ENCODE data around the gene FBXO2.
"Not testable (repeated sequence)": the region's sequence is repeated elsewhere in the genome, so short reads cannot be mapped to it uniquely, and the experiment has no call there.

Gene FBXO2

GRCh38 chr1:11617314-11617713 is 36.9 kb downstream of the FBXO2 start:
- no peak overlapping the region for H3K27ac ChIP-seq
- ChIA-PET POLR2A (ENCODE audit: low non-redundant PET) (no interaction called here), CTCF (no interaction called here)
- no peak for DNase-seq (ENCODE audit: low spot score)
- TF ChIP-seq CTCF (conservative IDR thresholded peaks at IDR 0.05; ENCODE audit: low read depth): no peak

DNA sequence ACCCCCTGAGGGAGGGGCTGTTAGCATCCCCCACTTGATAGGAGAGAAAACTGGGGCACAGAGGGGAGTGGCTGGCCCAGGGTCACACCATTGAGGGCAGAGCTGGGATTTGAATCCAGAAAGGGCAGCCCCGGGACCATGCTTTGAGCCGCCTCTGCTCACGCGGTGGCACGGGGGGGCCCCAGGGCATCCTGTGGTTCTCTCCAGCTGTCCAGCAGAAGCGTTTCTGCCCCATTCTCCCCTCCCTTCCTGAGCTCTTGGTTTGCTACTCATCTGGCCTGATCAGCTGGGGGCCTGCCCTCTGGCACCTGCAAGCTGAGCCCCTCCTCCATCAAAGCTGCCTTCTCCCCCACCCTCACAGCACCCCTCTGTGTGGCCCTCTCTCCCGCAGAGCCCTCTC is 37.5 kb downstream of the FBXO2 start:
- POLR2A ChIA-PET (ENCODE audit: low non-redundant PET): no interaction called here
- H3K27ac ChIP-seq: no peak overlapping the region
- no peak for TF ChIP-seq CTCF (conservative IDR thresholded peaks at IDR 0.05; ENCODE audit: low read depth)
- CTCF ChIA-PET: interaction anchor here (0.6 to 0.8 kb wide), 2 partner anchors 25 to 138 kb away, joined by 3 to 4 read pairs; no protein-coding TSS in a partner anchor
- DNase-seq (ENCODE audit: low spot score): no peak

- DNase-seq (ENCODE audit: low spot score): no peak
- POLR2A ChIA-PET (ENCODE audit: low non-redundant PET): no interaction called here
- H3K27ac ChIP-seq: no peak overlapping the region
- no peak for TF ChIP-seq CTCF (conservative IDR thresholded peaks at IDR 0.05; ENCODE audit: low read depth)
- CTCF ChIA-PET: no interaction called here
Observed at GRCh38 chr1:11615090-11615489, 39.1 kb downstream of the FBXO2 start.

DNA sequence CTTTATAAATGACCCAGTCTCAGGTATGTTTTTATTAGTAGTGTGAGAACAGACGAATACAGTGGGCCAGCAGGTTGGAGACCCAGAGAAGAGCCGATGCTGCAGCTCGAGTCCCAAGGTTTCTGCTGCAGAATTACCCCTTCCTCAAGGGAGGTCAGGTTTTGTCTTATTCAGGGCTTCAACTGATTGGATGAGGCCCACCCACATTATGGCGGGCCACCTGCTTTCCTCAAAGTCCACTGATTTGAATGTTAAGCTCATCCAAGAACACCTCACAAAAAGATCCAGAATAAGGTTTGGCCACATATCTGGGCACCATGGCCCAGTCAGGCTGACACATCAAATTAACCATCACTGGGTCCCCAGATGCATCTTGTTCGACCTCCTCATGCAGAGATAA is 40.9 kb downstream of the FBXO2 start:
- ChIA-PET CTCF (no interaction called here), POLR2A (ENCODE audit: low non-redundant PET) (no interaction called here)
- TF ChIP-seq CTCF (conservative IDR thresholded peaks at IDR 0.05; ENCODE audit: low read depth): no peak
- H3K27ac ChIP-seq: no peak overlapping the region
- DNase-seq (ENCODE audit: low spot score): no peak

DNA sequence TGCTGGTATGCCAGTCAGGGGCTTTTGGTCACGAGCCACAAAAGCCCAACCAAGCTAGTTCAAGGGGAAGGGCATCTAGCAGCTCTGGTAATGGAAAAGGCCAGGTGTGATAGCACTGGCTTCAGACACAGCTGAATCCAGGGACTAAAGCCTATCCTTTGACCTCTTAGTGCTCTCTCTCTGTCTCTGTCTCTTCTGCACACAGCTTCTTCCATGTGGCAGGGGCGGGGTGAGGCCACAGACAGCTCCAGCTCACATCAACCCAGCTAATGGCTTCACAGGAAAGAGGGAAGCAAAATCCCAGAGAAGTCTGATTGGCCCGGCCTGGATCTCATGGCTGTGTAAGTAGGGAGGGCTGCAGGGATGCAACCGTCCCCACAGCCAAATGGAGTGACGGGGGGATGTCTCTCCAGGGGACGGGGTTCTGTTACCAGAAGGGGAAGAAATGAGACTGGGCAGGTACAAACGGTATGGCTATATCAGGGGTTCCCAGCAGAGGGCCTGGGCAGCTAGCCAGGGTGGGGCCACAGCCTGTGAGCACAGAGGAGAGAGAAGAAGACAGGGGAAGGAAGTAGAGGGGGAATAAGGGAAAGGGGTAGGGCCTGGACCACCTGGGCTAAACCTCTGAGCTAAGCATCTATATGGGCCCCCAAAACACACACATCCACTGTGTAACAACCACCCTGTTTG is 42.4 kb downstream of the FBXO2 start:
- CTCF ChIA-PET: interaction anchor here (0.9 kb wide), 1 partner anchor 574 kb away, joined by 3 read pairs; no protein-coding TSS in a partner anchor
- DNase-seq (ENCODE audit: low spot score): no peak
- POLR2A ChIA-PET (ENCODE audit: low non-redundant PET): no interaction called here
- H3K27ac ChIP-seq: no peak overlapping the region
- TF ChIP-seq CTCF (conservative IDR thresholded peaks at IDR 0.05; ENCODE audit: low read depth): no peak

DNA sequence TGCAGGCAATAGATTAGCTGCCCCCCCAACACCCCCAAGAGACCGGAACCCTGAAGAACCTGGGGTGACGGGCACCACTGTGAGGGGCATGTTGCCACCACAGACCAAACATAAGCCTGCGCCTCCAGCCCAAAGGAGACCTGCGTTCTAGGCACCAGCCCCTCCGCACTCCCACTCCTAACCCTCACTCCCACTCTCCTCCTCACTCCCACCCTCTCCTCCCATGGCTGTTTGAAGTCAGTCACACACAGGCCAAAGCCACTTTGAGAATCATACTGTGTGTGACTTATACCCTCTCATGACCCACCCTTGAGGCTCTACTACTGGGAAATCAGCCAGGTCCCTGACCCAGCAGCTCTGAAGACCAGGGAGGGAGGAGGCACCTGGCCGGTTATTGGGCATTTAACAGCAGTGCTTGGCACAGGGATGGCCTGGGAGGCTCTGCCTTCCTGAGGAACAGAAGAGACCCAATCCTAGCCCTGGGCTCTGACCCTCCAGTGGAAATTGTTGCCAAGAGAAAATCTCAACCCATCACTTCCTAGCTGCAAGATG is 43.5 kb downstream of the FBXO2 start:
- POLR2A ChIA-PET (ENCODE audit: low non-redundant PET): no interaction called here
- DNase-seq (ENCODE audit: low spot score): no peak
- no peak overlapping the region for H3K27ac ChIP-seq
- CTCF ChIA-PET: interaction anchor here (0.5 kb wide), 1 partner anchor 281 kb away, joined by 5 read pairs; no protein-coding TSS in a partner anchor
- TF ChIP-seq CTCF (conservative IDR thresholded peaks at IDR 0.05; ENCODE audit: low read depth): no peak

DNA sequence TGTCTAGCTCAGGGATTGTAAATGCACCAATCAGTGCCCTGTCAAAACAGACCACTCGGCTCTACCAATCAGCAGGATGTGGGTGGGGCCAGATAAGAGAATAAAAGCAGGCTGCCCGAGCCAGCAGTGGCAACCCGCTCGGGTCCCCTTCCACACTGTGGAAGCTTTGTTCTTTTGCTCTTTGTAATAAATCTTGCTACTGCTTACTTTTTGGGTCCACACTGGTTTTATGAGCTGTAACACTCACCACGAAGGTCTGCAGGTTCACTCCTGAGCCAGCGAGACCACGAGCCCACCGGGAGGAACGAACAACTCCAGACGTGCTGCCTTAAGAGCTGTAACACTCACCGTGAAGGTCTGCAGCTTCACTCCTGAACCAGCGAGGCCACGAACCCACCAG is 44.9 kb downstream of the FBXO2 start:
- POLR2A ChIA-PET (ENCODE audit: low non-redundant PET); H3K27ac ChIP-seq; DNase-seq (ENCODE audit: low spot score); CTCF ChIA-PET: not testable (repeated sequence)

DNA sequence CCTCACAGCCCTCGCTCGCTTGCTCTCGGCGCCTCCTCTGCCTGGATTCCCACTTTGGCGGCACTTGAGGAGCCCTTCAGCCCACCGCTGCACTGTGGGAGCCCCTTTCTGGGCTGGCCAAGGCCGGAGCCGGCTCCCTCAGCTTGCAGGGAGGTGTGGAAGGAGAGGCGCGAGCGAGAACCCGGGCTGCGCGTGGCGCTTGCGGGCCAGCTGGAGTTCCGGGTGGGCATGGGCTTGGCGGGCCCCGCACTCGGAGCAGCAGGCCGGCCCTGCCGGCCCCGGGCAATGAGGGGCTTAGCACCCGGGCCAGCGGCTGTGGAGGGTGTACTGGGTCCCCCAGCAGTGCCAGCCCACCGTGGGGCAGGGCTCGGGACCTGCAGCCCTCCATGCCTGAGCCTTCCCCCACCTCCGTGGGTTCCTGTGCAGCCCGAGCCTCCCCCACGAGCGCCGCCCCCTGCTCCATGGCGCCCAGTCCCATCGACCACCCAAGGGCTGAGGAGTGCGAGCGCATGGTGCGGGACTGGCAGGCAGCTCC is 45.6 kb downstream of the FBXO2 start:
- DNase-seq (ENCODE audit: low spot score); H3K27ac ChIP-seq; POLR2A ChIA-PET (ENCODE audit: low non-redundant PET); CTCF ChIA-PET: not testable (repeated sequence)

Data from RWPE1 (cell line).